Sigmoid colon (tissue), 3 donors: ENCODE measurements around the gene JMJD1C.

Experiments
- CTCF ChIP-seq, 4 experiments: fragments of 450-650 bp in 3 of 4; fragments of 200-600 bp in 1 of 4; IDR thresholded peaks; one replicate each; pipeline ENCODE4 v1.5.1; 2016 to 2019; ENCODE audit warnings: antibody characterized with exemption in 4 of 4, mild to moderate bottlenecking in 3 of 4, moderate library complexity in 2 of 4
- POLR2A ChIP-seq, 2 donors: fragments of 450-650 bp; IDR thresholded peaks; one replicate each; pipeline ENCODE4 v1.6.1; 2016; ENCODE audit warnings: antibody characterized with exemption in 2 of 2, mild to moderate bottlenecking in 2 of 2, moderate library complexity in 2 of 2

GRCh38 chr10:63352976-63353375, 112.8 kb downstream of the JMJD1C start:
- TF ChIP-seq CTCF (IDR thresholded peaks at IDR 0.05) (no peak), POLR2A (IDR thresholded peaks at IDR 0.05) (no peak)
